DMS153 treated with DMSO at 0.1 percent for 48 hours (cell line): Measurements from ENCODE around the gene RHCG.

ENCODE experiments used
- DNase-seq: peaks from one replicate; lab custom pipeline; 2025; ENCODE audit not compliant: unreplicated experiment; lab: John Stamatoyannopoulos, UW

RHCG gene

DNA sequence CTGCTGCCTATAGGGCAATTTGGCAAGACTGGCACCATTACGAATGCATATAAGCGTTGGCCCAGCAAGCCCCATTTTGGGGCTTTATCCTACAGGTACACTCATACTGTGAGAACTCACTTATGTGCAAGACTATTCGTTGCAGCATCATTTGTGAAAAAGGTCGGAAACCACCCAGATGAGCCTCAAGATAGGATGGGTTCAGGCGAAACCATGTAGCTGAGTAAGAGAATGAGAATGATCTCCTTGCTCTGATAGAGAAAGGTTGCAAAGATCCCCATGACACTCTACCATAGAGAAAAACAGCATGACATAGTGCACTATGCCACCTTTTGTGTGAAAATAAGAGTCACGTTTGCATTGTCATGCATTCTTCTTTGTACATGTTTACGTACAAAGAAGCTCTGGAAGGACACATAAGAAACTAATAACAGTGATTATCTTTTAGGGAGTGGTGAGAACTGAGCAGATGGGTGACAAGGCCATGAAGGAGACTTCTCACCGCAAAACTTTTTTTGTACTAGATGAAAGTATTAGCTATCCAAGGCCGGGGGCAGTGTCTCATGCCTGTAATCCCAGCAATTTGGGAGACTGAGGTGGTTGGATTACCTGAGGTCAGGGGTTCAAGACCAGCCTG lies 50.0 kb downstream of the RHCG start:
- DNase-seq: no peak

- DNase-seq: no peak
Observed at GRCh38 chr15:89445518-89445917, 50.9 kb downstream of the RHCG start.

GRCh38 chr15:89444241-89445225 lies 51.9 kb downstream of the RHCG start:
- DNase-seq: no peak

DNA sequence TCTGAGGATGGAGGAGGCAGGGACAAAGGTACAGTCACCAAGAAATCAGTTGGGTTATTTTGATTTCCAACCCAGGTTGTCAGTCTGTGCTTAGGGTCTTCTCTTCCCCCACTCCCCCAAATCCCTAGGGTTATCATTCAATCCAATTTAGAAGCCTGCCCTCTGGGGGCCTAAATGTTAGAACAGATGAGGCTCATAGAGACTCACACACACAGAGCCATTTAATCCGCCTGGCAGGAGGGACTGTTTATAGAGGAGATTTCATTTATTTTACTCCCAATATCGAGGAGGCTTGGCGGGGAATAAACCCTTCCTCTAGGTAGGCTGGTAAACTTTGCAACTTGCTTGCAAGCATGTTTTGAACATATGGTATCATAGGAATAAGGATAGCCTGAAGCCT lies 52.8 kb downstream of the RHCG start:
- DNase-seq: no peak

GRCh38 chr15:89442671-89443307 lies 53.6 kb downstream of the RHCG start:
- no peak for DNase-seq

DNA sequence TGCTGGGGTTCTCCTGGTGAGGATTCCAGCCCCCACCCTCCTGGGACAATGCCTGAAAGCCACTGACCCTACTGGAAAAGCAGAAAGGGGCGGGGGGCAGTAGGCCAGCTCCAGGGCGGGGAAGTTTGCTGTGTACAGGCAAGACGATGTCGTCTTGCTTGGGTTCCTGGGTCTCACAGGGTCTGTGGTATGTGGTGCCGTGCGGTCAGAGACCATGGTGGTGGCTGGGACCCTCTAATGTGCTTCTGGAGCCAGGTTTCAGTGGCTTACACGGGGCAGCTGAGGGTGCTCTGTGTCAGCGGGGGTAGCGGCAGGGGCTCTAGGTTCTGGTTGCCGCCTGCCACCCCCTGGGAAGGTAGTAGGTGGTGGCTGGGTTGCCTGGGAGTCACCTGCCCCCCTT lies 54.2 kb downstream of the RHCG start:
- DNase-seq: no peak

- DNase-seq: no peak
Observed at GRCh38 chr15:89441295-89441812, 55.0 kb downstream of the RHCG start.

DNA sequence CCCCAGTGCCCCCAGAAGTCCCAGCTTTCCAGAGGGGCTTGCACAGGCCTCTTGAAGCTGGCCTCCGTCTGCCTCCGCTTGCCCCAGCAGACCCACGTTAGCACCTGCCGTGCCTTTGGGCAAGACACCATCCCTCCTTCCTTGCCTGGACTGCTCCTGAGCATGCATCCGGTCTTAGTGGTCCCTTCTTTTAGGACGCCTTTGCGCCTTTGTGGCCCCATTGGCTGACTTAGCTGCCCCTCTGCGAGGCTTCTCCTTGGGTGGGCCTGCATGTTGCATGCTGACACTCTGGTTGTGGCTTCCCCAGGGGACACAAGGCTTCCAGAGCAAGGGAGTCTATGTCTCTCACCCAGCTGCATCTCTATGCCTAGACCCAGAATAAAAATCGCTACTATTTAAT lies 56.6 kb downstream of the RHCG start:
- no peak for DNase-seq

GRCh38 chr15:89436560-89437311 lies 59.6 kb downstream of the RHCG start:
- no peak for DNase-seq

DNA sequence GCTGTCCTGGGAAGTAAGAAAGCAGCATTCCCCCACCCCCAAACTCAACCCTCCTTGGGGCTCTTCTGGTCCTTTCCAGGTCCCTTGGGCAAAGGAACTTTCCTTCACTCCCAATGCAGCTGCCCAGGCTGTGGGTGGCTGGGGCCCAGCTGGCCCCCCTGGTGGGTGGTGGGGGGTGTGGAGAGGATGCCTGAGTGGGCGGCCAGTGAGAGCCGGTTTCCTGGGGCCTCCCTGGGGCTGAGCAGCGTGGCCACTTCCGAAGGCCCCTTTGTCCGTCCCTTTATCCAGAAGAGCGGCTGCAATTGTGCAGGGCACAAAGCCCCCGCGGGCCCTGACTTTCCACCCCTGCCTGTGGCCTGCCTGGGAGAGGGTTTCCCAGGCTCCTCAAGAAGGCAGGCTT lies 61.0 kb downstream of the RHCG start:
- no peak for DNase-seq

- DNase-seq: no peak
Observed at GRCh38 chr15:89433686-89434085, 62.7 kb downstream of the RHCG start.

DNA sequence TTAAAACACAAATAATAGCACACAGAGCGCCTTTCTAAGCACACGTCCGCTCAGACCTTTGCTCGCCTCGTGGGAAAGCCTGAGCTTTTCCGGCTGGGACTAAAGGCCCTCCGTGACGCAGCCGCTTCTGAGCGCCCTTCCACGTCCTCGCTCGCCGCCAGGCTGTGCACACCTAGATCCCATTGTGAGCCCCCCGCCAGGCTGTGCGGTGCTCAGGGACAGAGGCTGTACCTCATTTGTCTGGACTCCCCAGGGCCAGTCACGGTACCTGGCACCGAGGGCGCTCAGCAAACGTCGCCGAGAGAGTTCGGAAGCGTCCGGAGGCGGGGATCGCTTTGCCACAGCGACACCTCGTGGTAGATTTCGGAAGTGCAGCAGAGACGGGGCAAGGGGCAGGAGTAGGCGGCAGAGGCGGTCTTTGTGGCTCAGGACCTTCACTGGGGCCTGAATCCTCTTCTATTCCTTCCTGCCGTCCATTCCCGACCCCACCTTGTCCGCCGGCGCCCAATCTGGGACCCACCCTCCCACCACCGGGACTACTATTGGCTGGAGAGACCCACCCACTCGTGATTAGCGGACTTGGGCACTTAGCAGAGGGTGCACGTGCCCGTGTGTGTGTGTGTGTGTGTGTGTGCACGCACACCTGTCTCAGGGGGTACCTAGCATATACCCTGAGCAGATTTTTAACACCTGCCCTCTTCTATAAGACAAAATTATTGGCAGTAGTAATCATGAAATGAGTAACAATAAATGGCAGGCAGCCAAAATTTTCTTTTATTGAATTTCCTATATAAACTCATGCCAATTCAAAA lies 65.6 kb downstream of the RHCG start:
- no peak for DNase-seq

GRCh38 chr15:89429986-89430385 lies 66.4 kb downstream of the RHCG start:
- no peak for DNase-seq

DNA sequence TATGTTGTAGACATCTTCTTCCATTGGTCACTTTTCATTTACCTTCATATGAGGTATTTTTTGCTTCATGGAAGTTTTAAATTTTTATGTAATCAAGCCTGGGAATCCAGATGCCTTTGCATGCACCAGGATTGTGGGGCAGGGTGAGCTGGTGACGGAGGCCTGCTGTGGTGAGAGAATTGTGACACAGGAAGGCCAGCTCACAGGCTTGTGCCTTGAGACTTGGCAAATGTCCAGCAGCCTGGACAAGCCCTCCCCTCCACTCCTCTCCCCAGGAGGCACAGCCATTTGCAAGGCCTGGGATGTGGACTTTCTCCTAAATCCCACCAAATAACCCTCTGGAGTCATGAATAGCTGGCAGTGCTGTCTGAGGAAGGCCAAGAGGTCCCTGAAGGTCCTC lies 67.4 kb downstream of the RHCG start:
- DNase-seq: no peak

DNA sequence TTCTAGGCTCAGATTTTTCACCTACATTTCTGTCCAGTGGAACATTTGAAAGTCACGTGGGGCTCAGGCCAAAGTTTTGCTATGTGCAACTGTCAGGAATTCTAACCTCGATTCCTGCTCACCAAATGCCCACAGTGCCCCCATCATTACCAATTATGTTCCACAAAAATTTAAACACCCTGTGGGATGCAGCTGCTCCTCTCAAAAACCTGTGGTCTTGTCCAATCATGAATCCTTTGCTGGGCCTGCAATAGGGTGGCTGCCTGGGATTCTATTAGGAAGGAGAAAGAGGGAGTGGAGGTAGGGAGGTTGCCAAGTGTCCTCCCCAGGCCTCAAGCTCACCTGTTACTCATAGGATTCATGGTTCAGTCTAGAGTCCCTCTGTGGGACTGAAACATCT lies 68.1 kb downstream of the RHCG start:
- DNase-seq: no peak

GRCh38 chr15:89426500-89426899 lies 69.9 kb downstream of the RHCG start:
- no peak for DNase-seq

GRCh38 chr15:89423981-89424380 lies 72.4 kb downstream of the RHCG start:
- no peak for DNase-seq
